ENCODE data around the gene ALX1.
"Not testable (repeated sequence)": the region's sequence is repeated elsewhere in the genome, so short reads cannot be mapped to it uniquely, and the experiment has no call there.

The ALX1 gene

DNA sequence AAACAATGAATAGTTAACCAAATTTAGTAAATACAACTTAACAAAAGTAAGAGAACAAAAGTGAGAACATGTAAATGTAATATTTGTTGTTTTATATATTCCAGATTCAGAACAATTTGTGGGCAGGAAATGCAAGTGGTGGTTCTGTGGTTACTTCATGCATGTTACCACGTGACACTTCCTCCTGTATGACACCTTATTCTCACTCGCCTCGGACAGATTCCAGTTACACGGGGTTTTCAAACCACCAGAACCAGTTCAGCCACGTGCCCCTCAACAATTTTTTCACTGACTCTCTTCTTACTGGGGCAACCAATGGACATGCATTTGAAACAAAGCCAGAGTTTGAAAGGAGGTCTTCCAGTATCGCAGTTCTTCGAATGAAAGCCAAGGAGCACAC is 21.0 kb downstream of the ALX1 start:
- no peak for DNase-seq (ENCODE audit: low spot score)

DNA sequence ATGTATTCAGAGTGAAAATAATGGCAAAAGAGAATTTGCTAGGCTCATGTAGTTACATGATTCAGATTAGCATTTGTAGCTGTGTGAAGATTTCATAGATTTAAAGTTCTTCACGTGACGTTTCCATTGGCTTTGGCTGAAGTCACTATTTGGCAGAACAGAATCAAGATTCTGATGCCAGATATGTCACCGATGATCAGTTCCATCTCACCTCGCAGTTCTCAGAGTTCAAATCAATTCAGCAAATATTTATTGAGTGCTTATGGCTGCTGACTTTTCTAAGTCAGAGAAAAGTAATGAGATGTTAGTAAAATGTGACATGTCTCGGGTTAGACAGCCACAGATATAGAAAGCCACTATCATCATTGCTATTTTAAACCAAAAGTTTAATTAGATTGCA is 28.4 kb downstream of the ALX1 start:
- no peak for DNase-seq (ENCODE audit: low spot score)

DNA sequence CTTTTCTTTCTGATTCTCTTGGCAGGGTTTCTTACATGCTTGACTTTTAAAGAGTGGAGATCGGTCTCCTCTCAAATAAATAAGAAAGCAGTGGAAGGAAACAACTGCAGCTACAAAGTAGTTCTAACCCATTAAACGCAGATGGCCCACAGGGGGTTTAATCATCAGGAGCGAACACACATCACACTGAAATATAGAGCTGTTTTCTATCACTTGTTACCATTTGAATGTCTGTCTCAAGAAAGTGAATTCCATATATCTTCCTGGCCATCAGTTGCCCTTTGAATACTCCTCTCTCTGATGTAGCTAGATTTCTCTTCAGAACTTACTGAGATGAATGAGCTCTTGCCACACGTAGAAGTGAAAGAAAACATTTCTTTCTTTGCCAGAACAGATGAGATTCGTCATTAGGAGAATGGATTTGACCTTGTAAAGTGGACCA is 29.1 kb downstream of the ALX1 start:
- no peak for DNase-seq (ENCODE audit: low spot score)

DNA sequence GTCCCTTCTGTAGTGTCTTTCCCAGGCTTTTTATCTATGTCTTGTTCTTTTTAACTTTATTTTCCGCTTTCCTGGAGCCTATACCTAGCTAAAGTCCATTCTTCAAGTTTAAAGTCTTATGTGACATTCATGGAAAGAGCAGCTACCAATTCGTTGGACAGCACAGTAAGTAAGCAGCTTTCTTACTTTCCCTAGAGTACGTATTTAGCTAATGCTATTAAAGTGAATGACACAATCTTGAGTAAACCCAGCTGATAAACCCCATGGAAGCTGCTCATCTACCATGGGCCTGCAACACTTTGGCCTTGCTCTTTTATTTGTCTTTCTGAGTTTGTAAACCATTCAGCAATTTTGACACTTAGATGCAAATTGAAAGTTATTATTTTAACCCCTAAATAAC is 30.0 kb downstream of the ALX1 start:
- no peak for DNase-seq (ENCODE audit: low spot score)

DNA sequence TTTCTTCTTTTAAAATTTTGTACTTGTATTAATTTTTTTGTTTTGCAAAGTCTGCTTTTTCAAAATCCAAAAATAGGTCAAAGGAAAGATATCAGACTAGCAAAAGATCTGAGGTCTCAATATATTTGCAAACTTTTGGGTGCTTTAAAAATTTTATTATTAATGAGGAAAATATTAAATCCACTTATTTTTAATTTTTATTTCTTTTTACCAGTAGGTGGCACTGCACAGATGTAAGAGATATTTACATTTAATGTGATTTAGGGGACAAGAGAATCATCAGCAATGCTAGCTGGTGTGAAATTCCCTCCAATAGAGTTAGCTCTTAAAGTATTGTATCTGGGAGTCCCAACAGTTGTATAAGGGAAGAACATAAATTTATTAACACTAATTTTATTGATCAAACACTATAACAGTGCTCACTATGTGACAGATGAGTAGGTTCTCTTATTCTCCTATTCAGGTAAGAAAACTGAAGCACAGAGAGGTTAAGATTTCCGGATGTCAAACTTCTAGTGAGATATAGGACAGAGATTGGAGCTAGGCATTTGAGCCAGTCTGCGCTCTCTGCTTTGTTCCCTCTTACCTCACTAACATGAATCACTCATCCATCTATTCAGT is 30.5 kb downstream of the ALX1 start:
- DNase-seq (ENCODE audit: low spot score) = no peak

DNA sequence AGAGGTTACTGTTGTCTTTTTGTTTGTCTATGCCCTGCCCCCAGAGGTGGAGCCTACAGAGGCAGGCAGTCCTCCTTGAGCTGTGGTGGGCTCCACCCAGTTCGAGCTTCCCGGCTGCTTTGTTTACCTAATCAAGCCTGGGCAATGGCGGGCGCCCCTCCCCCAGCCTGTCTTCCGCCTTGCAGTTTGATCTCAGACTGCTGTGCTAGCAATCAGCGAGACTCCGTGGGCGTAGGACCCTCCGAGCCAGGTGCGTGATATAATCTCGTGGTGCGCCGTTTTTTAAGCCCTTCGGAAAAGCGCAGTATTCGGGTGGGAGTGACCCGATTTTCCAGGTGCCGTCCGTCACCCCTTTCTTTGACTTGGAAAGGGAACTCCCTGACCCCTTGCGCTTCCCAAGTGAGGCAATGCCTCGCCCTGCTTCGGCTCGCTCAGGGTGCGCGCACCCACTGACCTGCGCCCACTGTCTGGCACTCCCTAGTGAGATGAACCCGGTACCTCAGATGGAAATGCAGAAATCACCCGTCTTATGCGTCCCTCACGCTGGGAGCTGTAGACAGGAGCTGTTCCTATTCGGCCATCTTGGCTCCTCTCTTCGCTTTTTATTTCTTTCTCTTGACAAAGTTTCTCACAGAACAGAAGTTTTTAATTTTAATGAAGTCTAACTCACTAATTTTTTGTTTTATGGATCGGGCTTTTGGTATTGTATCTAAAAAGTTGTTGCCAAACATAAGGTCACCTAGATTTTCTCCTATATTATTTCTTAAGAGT is 38.0 kb downstream of the ALX1 start:
- DNase-seq (ENCODE audit: low spot score) = not testable (repeated sequence)

DNA sequence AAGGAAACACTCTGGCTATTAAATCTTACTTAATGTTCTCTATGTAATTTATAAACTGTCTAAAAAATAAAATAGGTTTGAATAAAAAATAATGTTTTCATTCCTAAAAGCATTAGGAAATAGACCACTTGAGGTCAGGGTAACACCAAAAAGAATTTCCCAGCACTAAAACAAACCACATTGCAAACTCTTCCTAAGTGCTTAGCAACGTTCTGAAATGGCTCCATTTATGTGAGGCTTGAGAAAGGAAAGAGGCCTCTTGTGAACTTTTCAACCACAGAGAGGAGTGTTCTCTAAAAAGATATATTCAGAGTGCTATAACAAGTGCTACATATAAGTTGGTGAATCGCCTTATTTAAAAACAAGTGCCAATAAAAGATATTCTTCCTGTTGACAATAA is 42.7 kb downstream of the ALX1 start:
- no peak for DNase-seq (ENCODE audit: low spot score)

DNA sequence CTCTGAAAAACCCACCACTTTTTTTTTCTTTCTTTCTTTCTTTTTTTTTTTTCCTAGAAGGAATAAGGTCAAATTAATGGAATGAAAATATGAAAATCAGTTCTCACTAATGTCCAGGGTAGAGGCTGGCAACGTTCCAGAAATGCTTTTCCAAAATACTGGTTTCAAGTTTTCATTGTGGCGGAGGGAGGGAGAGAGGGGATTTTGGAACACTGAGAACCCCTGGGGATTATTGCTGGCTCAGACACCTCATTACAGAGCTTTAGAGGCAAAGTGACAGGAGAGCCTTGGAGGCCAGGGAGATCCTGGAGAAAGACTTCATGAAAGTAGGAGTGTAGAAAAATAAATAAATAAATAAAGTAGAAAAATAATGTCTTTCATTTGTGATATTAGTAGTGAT is 45.4 kb downstream of the ALX1 start:
- DNase-seq (ENCODE audit: low spot score) = no peak

DNA sequence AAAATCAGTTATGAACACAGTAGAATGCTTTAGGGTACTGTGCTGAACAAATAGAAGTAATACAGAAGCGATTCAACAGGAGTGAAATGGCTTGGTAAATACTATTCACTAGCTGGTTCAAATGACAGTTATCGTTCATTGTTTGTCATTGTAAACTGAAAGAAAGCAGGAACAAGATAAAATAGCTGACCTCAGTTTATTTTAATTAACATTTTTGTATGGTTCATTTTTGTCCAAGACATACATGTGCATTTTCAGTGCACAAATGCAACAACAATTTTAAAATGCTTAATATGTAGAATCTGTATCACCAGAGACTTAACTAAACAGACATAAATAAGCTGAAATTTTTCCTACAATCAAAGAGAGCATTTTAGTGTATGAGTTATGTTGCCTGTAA is 49.9 kb downstream of the ALX1 start:
- no peak for DNase-seq (ENCODE audit: low spot score)

DNA sequence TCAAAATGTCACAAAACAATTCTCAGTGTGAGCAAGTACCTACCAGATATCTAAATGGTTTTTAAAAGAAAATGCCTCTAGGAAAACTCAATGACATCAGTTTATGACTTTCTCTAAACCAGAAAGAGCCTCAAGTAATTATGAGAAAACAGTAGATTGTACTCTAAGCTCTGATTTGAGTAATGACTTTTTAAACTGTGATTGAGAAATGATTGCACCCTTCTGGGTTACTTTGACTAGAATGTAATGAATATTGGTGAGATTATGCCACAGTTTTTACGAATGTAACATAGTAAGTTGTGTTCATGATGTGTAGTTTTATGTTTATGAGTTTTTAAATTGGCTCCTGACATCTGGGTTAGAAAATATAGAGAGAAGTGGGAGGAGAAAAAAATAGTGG is 68.8 kb downstream of the ALX1 start:
- no peak for DNase-seq (ENCODE audit: low spot score)

DNA sequence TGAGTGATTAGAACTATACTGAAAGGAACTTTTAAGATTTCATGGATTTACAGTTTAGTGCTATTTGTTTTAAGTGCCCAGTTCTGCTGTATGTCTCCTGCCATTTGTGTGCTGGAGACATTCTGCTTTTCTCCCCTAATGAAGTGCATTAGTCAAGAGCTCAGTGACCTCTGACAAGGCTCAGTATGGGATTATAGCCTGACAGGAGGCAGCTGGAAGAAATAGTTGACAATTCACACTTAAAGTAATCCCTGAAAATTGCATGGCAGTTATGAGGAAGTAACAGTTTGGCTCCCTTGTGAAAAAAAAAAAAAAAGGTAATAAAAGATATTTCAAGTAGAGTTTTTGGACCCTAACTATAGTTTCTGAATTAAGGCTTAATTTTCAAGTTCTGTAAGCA is 70.3 kb downstream of the ALX1 start:
- DNase-seq (ENCODE audit: low spot score) = no peak

All from hepatic stellate cell (primary cell).